Suprapubic skin (tissue), 4 donors: ENCODE measurements around the gene FRMD4B. TPM values are rescaled to one million over a fixed set of nuclear protein-coding genes. Genes with fewer than 3 reads are reported as not detected.

Experiments
- DNase-seq, 2 donors: peaks; one replicate each; pipeline ENCODE4 v3.0.0-alpha.2; 2019; ENCODE audit warnings: low spot score in 2 of 2
- H3K27ac ChIP-seq: fragments of 200-600 bp; sonication (generic); one replicate; pipeline ENCODE4 v1.5.1; 2019
- H3K27me3 ChIP-seq: fragments of 200-600 bp; sonication (generic); one replicate; pipeline ENCODE4 v1.5.1; 2019
- H3K36me3 ChIP-seq: fragments of 200-600 bp; sonication (generic); one replicate; pipeline ENCODE4 v1.5.1; 2019
- H3K4me1 ChIP-seq: fragments of 200-600 bp; sonication (generic); one replicate; pipeline ENCODE4 v1.5.1; 2019
- H3K4me3 ChIP-seq: fragments of 200-600 bp; sonication (generic); one replicate; pipeline ENCODE4 v1.5.1; 2019; ENCODE audit warnings: mild to moderate bottlenecking
- H3K9me3 ChIP-seq: fragments of 200-600 bp; sonication (generic); one replicate; pipeline ENCODE4 v1.5.1; 2019
- EP300 ChIP-seq: sonication (generic); formaldehyde crosslinking; IDR thresholded peaks from one replicate; pipeline ENCODE4 v1.6.1; 2017; ENCODE audit warnings: antibody characterized with exemption
- POLR2A ChIP-seq, 2 donors: fragments of 450-650 bp; IDR thresholded peaks; one replicate each; pipeline ENCODE4 v1.6.1; 2017; ENCODE audit warnings: antibody characterized with exemption in 2 of 2, mild to moderate bottlenecking in 2 of 2, moderate library complexity in 2 of 2
- POLR2AphosphoS5 ChIP-seq, 3 donors: sonication (generic); formaldehyde crosslinking; IDR thresholded peaks; one replicate each; pipeline ENCODE4 v1.6.1; 2017; ENCODE audit warnings: antibody characterized with exemption in 3 of 3
- WGBS: methylation state at CpG from one replicate; pipeline ENCODE4 v1.1.5; 2018; 5-methylcytosine and 5-hydroxymethylcytosine counted together
- total RNA-seq, 4 donors: library from RNA; depleted of rRNA; stranded (reverse); fragments of >200 nt; gene quantifications; one replicate each; pipeline ENCODE4 v1.1.0, GENCODE V29; 2016
- TF ChIP-seq, protein P1 (sequence below), 2 donors: fragments of 200-600 bp in 1 of 2; fragments of 450-650 bp in 1 of 2; sonication (generic) in 1 of 2; IDR thresholded peaks; one replicate each; pipeline ENCODE4 v1.5.1; 2016 to 2019; ENCODE audit warnings: antibody characterized with exemption in 2 of 2, mild to moderate bottlenecking in 1 of 2, moderate library complexity in 1 of 2

Gene FRMD4B
- total RNA-seq, 4 donors from 2014 or later, result 53.8 to 75.3 (median 67.8) TPM

DNA sequence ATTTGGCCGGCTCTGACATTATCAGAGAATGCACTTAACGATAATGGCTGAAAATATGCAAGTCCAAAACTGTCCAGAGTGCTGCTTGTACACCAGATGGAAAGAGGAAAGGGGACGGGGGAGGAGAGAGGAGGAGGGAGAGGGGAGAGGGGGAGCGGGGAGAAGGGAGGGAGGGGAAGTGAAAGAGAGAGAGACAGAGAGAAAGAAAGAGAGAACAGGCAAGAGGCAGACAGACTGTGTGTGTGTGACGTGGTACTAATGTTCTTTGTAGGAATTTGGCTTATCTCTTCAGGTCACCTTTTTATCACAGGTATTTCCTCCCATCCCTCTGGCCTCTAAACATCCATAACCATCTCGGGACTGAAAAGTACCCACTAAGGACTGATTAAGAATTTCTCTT lies 188.4 kb downstream of the FRMD4B start:
- no peak for DNase-seq
- Histone ChIP-seq H3K27me3 (no peaks in the 10 kb centered on the region), H3K4me3 (no peak overlapping the region), H3K36me3 (peaks cover 44% of the 10 kb centered on the region), H3K9me3 (no peaks in the 10 kb centered on the region), H3K4me1 (peaks cover 16% of the 10 kb centered on the region), H3K27ac (no peak overlapping the region)
- TF ChIP-seq POLR2AphosphoS5 (IDR thresholded peaks at IDR 0.05), result no peak
- 77% methylated on average over 6 of the region's 6 CpGs for WGBS

- Histone ChIP-seq H3K27me3 (no peaks in the 10 kb centered on the region), H3K9me3 (no peaks in the 10 kb centered on the region), H3K4me1 (peaks cover 16% of the 10 kb centered on the region), H3K4me3 (no peak overlapping the region), H3K36me3 (peaks cover 47% of the 10 kb centered on the region), H3K27ac (no peak overlapping the region)
- no peak for DNase-seq
- WGBS, result 87% methylated on average over 3 of the region's 3 CpGs
- TF ChIP-seq POLR2AphosphoS5 (IDR thresholded peaks at IDR 0.05) (no peak), EP300 (no peak), POLR2A (IDR thresholded peaks at IDR 0.05) (no peak)
- TF ChIP-seq, protein P1, sequence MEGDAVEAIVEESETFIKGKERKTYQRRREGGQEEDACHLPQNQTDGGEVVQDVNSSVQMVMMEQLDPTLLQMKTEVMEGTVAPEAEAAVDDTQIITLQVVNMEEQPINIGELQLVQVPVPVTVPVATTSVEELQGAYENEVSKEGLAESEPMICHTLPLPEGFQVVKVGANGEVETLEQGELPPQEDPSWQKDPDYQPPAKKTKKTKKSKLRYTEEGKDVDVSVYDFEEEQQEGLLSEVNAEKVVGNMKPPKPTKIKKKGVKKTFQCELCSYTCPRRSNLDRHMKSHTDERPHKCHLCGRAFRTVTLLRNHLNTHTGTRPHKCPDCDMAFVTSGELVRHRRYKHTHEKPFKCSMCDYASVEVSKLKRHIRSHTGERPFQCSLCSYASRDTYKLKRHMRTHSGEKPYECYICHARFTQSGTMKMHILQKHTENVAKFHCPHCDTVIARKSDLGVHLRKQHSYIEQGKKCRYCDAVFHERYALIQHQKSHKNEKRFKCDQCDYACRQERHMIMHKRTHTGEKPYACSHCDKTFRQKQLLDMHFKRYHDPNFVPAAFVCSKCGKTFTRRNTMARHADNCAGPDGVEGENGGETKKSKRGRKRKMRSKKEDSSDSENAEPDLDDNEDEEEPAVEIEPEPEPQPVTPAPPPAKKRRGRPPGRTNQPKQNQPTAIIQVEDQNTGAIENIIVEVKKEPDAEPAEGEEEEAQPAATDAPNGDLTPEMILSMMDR (IDR thresholded peaks at IDR 0.05), result no peak
Observed at GRCh38 chr3:69196876-69197275, 189.0 kb downstream of the FRMD4B start.

- H3K4me1 ChIP-seq, result peaks cover 3% of the 10 kb centered on the region
- H3K4me3 ChIP-seq, result no peak overlapping the region
- TF ChIP-seq EP300 (no peak), POLR2AphosphoS5 (IDR thresholded peaks at IDR 0.05) (no peak), POLR2A (IDR thresholded peaks at IDR 0.05) (no peak)
- TF ChIP-seq, protein P1 (IDR thresholded peaks at IDR 0.05), result no peak
- WGBS, result 70% methylated on average over 7 of the region's 7 CpGs
- H3K36me3 ChIP-seq, result peaks cover 67% of the 10 kb centered on the region
- no peak overlapping the region for H3K27ac ChIP-seq
- H3K9me3 ChIP-seq, result no peaks in the 10 kb centered on the region
- H3K27me3 ChIP-seq, result no peaks in the 10 kb centered on the region
- no peak for DNase-seq
Observed at GRCh38 chr3:69194431-69195165, 191.3 kb downstream of the FRMD4B start.

- no peaks in the 10 kb centered on the region for H3K9me3 ChIP-seq
- H3K4me1 ChIP-seq, result no peaks in the 10 kb centered on the region
- H3K27ac ChIP-seq, result no peak overlapping the region
- TF ChIP-seq EP300 (no peak), POLR2AphosphoS5 (IDR thresholded peaks at IDR 0.05) (no peak)
- TF ChIP-seq, protein P1 (IDR thresholded peaks at IDR 0.05), result no peak
- H3K27me3 ChIP-seq, result no peaks in the 10 kb centered on the region
- H3K4me3 ChIP-seq, result no peak overlapping the region
- H3K36me3 ChIP-seq, result peaks cover 73% of the 10 kb centered on the region
- 75% methylated on average over 3 of the region's 3 CpGs for WGBS
- DNase-seq, result no peak
Observed at GRCh38 chr3:69193749-69194148, 192.1 kb downstream of the FRMD4B start.

GRCh38 chr3:69191516-69191915 lies 194.4 kb downstream of the FRMD4B start:
- H3K36me3 ChIP-seq, result peaks cover 85% of the 10 kb centered on the region
- H3K4me1 ChIP-seq, result no peaks in the 10 kb centered on the region
- H3K4me3 ChIP-seq, result no peak overlapping the region
- no peak for DNase-seq
- no peaks in the 10 kb centered on the region for H3K9me3 ChIP-seq
- no peaks in the 10 kb centered on the region for H3K27me3 ChIP-seq
- no peak overlapping the region for H3K27ac ChIP-seq
- TF ChIP-seq POLR2AphosphoS5 (IDR thresholded peaks at IDR 0.05), result no peak
- TF ChIP-seq, protein P1 (IDR thresholded peaks at IDR 0.05), result no peak
- TF ChIP-seq POLR2A (IDR thresholded peaks at IDR 0.05), result no peak
- TF ChIP-seq EP300, result no peak

GRCh38 chr3:69189487-69189886 lies 196.4 kb downstream of the FRMD4B start:
- Histone ChIP-seq H3K4me3 (no peak overlapping the region), H3K27me3 (no peaks in the 10 kb centered on the region), H3K27ac (no peak overlapping the region), H3K4me1 (no peaks in the 10 kb centered on the region), H3K9me3 (no peaks in the 10 kb centered on the region), H3K36me3 (peaks cover 84% of the 10 kb centered on the region)
- 93% methylated on average over 4 of the region's 4 CpGs for WGBS
- no peak for TF ChIP-seq POLR2AphosphoS5 (IDR thresholded peaks at IDR 0.05)
- TF ChIP-seq, protein P1 (IDR thresholded peaks at IDR 0.05), result no peak
- TF ChIP-seq POLR2A (IDR thresholded peaks at IDR 0.05), result no peak
- TF ChIP-seq EP300, result no peak
- no peak for DNase-seq
